ENCODE measurements around the gene MAPK13.

DNA sequence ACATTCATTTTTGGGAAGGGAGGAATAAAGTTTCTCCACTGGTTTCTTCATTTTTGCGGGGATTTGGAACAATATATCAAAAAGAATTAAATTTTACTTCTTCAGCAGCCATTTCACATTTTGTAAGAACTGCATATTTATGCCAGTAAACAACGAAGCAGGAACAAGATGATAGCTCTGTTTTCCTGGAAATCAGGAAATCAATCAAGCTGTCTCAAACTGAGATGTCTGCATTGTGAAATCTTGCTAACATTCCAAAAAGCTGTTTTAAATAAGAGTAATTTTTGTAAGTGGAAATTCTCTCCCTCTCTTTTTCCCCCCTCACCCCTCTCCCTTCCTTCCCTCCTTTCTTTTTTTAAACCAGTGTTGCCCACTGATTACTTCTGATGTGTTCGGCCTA, 20.0 kb downstream of the MAPK13 start:
- TF ChIP-seq, protein P1, sequence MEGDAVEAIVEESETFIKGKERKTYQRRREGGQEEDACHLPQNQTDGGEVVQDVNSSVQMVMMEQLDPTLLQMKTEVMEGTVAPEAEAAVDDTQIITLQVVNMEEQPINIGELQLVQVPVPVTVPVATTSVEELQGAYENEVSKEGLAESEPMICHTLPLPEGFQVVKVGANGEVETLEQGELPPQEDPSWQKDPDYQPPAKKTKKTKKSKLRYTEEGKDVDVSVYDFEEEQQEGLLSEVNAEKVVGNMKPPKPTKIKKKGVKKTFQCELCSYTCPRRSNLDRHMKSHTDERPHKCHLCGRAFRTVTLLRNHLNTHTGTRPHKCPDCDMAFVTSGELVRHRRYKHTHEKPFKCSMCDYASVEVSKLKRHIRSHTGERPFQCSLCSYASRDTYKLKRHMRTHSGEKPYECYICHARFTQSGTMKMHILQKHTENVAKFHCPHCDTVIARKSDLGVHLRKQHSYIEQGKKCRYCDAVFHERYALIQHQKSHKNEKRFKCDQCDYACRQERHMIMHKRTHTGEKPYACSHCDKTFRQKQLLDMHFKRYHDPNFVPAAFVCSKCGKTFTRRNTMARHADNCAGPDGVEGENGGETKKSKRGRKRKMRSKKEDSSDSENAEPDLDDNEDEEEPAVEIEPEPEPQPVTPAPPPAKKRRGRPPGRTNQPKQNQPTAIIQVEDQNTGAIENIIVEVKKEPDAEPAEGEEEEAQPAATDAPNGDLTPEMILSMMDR (IDR thresholded peaks at IDR 0.05), result no peak
- TF ChIP-seq EZH2 (IDR thresholded peaks at IDR 0.05; ENCODE audit: borderline replicate concordance, insufficient read depth, low read depth, low read length, poor library complexity, severe bottlenecking), result no peak
